SIG-M5 (cell line): ENCODE measurements around the gene PPIL4.
"Not testable (repeated sequence)": the region's sequence is repeated elsewhere in the genome, so short reads cannot be mapped to it uniquely, and the experiment has no call there.

Source experiments
- DNase-seq: peaks from one replicate; lab custom pipeline; 2025; lab: John Stamatoyannopoulos, UW

The PPIL4 gene

GRCh38 chr6:149529650-149530049 lies 16.2 kb downstream of the PPIL4 start:
- DNase-seq, result no peak

- no peak for DNase-seq
Measured at GRCh38 chr6:149515494-149515893, 30.3 kb downstream of the PPIL4 start.

- DNase-seq, result no peak
Measured at GRCh38 chr6:149513915-149514314, 31.9 kb downstream of the PPIL4 start.

GRCh38 chr6:149510793-149511512 lies 34.9 kb downstream of the PPIL4 start:
- DNase-seq, result no peak

GRCh38 chr6:149508485-149508884 lies 37.4 kb downstream of the PPIL4 start:
- no peak for DNase-seq

- no peak for DNase-seq
Measured at GRCh38 chr6:149503872-149504271, 42.0 kb downstream of the PPIL4 start.

GRCh38 chr6:149503276-149503675 lies 42.6 kb downstream of the PPIL4 start:
- DNase-seq, result no peak

- DNase-seq, result no peak
Measured at GRCh38 chr6:149501768-149502167, 44.1 kb downstream of the PPIL4 start.

GRCh38 chr6:149501201-149501600 lies 44.6 kb downstream of the PPIL4 start:
- DNase-seq, result no peak

- DNase-seq, result no peak
Measured at GRCh38 chr6:149500096-149500495, 45.7 kb downstream of the PPIL4 start.

- no peak for DNase-seq
Measured at GRCh38 chr6:149499066-149499465, 46.8 kb downstream of the PPIL4 start.

- DNase-seq, result no peak
Measured at GRCh38 chr6:149497365-149497764, 48.5 kb downstream of the PPIL4 start.

- not testable (repeated sequence) for DNase-seq
Measured at GRCh38 chr6:149496597-149496996, 49.2 kb downstream of the PPIL4 start.

- not testable (repeated sequence) for DNase-seq
Measured at GRCh38 chr6:149495349-149496016, 50.4 kb downstream of the PPIL4 start.

GRCh38 chr6:149494810-149495209 lies 51.0 kb downstream of the PPIL4 start:
- not testable (repeated sequence) for DNase-seq

- DNase-seq, result no peak
Measured at GRCh38 chr6:149493761-149494320, 52.0 kb downstream of the PPIL4 start.

- DNase-seq, result no peak
Measured at GRCh38 chr6:149492798-149493343, 53.0 kb downstream of the PPIL4 start.

- DNase-seq, result no peak
Measured at GRCh38 chr6:149489967-149490366, 55.9 kb downstream of the PPIL4 start.

- DNase-seq, result no peak
Measured at GRCh38 chr6:149488815-149489214, 57.0 kb downstream of the PPIL4 start.

GRCh38 chr6:149487316-149487715 lies 58.5 kb downstream of the PPIL4 start:
- DNase-seq, result no peak

- peak; percentile 13 for DNase-seq
Measured at GRCh38 chr6:149484733-149485700, 60.8 kb downstream of the PPIL4 start, which contains the start of gene ZC3H12D. Gene ZC3H12D, minus strand, starts transcription at chr6:149485014. Its CDS starts 10,471 bp downstream, at chr6:149474543.
